Dendritic cell treated with granulocyte-macrophage colony-stimulating factor and Interleukin-4, amounts not matched to agents 40 ng/mL and 50 ng/mL, for 4 days (primary cell): ENCODE measurements around the gene RBM38.
"Not testable (repeated sequence)": the region's sequence is repeated elsewhere in the genome, so short reads cannot be mapped to it uniquely, and the experiment has no call there.

ENCODE experiments used
- H3K27ac Mint-ChIP-seq: one replicate; pipeline ENCODE4 v1.8.0; 2022; ENCODE audit warnings: mild to moderate bottlenecking, mixed read lengths
- H3K27me3 Mint-ChIP-seq: one replicate; pipeline ENCODE4 v1.8.0; 2022; ENCODE audit warnings: mild to moderate bottlenecking, mixed read lengths
- H3K36me3 Mint-ChIP-seq: one replicate; pipeline ENCODE4 v1.8.0; 2022; ENCODE audit warnings: low read depth, mixed read lengths
- H3K4me1 Mint-ChIP-seq: one replicate; pipeline ENCODE4 v1.8.0; 2022; ENCODE audit warnings: low read depth, mixed read lengths
- H3K4me3 Mint-ChIP-seq: one replicate; pipeline ENCODE4 v1.8.0; 2022; ENCODE audit warnings: mild to moderate bottlenecking, moderate library complexity, mixed read lengths
- H3K9me3 Mint-ChIP-seq: one replicate; pipeline ENCODE4 v1.8.0; 2022; ENCODE audit warnings: mixed read lengths
- intact Hi-C: fragments of 100-400 bp; cut with micrococcal nuclease; formaldehyde crosslinking; loops from one replicate; pipeline ENCODE4 v1.15.0; 2022

The RBM38 gene

DNA sequence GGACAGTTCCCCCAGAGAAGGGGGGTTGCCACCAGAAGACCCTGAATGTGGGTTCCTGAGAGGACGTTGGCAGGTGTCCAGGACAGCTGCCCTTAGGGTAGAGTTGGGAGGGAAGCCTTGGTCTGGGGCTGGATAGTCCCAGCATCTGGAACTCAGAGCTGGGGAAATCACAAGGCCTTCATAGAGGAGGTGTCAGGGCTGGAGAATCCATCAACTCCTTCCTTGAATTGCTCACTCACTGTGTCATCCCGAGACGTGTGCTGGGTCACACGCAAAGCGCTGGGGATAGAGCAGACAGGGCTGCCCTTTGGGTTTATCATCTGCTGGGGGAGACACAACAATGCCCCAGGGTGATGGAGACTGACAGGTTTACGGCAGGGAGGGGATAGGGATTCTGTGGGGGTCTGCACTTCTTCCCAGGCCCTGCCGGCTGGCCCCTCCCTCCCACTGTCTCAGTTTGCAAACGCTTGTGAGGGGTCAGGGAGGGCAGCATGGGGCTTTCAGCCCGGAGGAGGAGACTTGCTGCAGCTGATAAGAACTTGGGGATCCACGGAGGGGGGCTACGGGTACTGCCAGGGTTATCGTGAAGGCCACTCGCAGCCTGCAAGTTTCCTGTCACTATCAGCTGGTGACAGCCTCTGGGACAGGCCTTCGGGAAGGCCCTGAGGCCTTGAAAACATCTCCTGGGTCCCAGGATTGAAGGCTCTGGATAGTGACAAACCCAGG lies 18.6 kb downstream of the RBM38 start:
- H3K4me3 Mint-ChIP-seq: no peak overlapping the region
- intact Hi-C loops: no loop called here
- H3K9me3 Mint-ChIP-seq: no peaks in the 10 kb centered on the region
- H3K4me1 Mint-ChIP-seq: peaks cover 9% of the 10 kb centered on the region
- H3K36me3 Mint-ChIP-seq: peaks cover 52% of the 10 kb centered on the region
- peaks cover 5% of the 10 kb centered on the region for H3K27me3 Mint-ChIP-seq
- no peak overlapping the region for H3K27ac Mint-ChIP-seq

DNA sequence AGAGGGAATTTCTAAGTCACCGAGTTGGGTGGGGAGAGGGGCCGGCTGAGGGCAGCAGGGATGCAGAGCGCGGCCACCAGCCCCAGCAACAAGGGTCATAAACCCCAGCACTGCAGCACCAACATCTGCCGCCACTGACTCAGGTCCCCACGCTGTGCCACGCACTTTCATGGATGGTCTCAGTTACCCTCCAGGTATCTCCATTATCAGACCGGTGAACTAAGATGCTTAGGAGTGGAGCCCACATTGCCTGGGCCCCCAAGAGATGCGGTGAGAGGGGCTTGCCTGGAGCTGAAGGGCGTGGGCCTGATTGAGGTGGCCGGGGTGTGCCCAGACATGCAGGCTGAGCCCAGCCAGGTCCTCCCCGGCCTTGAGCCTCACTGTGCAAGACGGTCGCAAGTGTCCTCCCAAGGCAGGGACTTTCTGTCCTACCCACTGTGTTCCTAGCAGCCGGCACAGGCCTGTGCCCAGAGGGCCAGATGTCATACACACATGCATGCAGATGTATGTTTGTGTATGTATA lies 19.3 kb downstream of the RBM38 start:
- no peak overlapping the region for H3K27ac Mint-ChIP-seq
- peaks cover 14% of the 10 kb centered on the region for H3K4me1 Mint-ChIP-seq
- H3K4me3 Mint-ChIP-seq: no peak overlapping the region
- H3K36me3 Mint-ChIP-seq: peaks cover 46% of the 10 kb centered on the region
- H3K27me3 Mint-ChIP-seq: peaks cover 6% of the 10 kb centered on the region
- intact Hi-C loops: no loop called here
- H3K9me3 Mint-ChIP-seq: no peaks in the 10 kb centered on the region

DNA sequence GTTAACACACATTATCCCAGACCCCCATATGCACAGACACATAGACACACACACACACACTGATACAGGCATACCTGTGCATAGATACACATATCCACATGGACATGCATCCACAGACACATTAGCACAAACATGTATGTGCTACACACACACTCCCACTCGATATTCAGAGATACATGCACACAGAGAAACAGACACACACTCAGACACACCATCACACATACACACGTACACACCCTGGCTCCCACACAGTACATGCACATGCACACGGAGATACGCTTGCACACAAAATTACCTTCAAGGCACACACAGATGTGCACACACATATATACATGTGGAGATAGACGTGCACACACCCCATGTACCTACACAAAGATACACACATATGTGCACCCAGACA lies 19.7 kb downstream of the RBM38 start:
- H3K4me3 Mint-ChIP-seq: no peak overlapping the region
- H3K9me3 Mint-ChIP-seq: no peaks in the 10 kb centered on the region
- intact Hi-C loops: no loop called here
- H3K27ac Mint-ChIP-seq: no peak overlapping the region
- H3K4me1 Mint-ChIP-seq: peaks cover 18% of the 10 kb centered on the region
- peaks cover 9% of the 10 kb centered on the region for H3K27me3 Mint-ChIP-seq
- peaks cover 42% of the 10 kb centered on the region for H3K36me3 Mint-ChIP-seq

DNA sequence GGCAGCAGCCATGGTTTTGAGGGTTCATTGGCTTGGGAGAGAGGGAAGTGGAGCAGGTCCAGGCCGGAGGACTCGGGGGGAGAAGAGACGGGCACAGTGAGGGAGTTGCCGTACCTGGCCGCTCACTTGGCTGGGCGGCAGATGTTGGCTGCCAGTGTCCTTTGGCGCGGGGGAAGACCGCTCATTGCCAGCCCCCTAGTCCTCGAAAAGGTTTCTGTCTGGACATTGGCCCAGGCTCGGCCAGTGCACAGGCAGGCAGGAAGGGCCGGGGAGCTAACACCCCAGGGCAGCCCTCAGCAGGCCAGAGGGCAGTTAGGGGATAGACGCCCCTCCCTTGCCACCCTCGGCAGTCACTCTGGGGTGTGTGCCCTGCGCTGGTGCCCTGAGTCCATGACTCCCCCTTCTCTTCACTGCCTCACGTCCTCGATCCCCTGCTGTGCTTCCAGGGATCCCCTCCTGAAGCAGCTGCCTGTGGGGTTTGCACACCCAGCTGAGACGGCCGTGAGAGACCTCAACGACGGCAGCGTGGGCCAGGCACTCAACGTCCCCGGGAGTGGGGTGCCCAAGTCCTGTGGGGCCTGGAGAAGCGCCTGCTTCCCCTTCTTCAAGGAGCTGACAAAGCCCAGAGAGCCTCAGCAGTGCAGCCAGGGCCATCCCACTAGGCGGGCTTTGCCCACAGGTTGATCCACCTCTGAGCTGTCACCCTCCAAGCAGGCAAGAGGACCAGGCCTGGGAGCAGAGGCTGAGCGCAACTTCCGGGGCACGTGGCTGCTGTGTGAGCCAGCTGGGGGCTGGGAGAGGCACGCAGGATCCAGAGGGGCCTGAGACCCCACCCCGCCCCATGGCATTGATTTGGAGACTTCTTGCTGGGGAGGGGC lies 20.4 kb downstream of the RBM38 start:
- Mint-ChIP-seq H3K9me3 (no peaks in the 10 kb centered on the region), H3K27me3 (peaks cover 9% of the 10 kb centered on the region), H3K4me1 (peaks cover 25% of the 10 kb centered on the region), H3K36me3 (peaks cover 34% of the 10 kb centered on the region), H3K27ac (no peak overlapping the region), H3K4me3 (no peak overlapping the region)
- intact Hi-C loops: no loop called here

- Mint-ChIP-seq H3K27ac (no peak overlapping the region), H3K4me1 (peaks cover 33% of the 10 kb centered on the region), H3K4me3 (no peak overlapping the region), H3K27me3 (peaks cover 14% of the 10 kb centered on the region), H3K36me3 (peaks cover 26% of the 10 kb centered on the region), H3K9me3 (no peaks in the 10 kb centered on the region)
- intact Hi-C loops: no loop called here
Observed at GRCh38 chr20:57412347-57413029, 21.3 kb downstream of the RBM38 start.

DNA sequence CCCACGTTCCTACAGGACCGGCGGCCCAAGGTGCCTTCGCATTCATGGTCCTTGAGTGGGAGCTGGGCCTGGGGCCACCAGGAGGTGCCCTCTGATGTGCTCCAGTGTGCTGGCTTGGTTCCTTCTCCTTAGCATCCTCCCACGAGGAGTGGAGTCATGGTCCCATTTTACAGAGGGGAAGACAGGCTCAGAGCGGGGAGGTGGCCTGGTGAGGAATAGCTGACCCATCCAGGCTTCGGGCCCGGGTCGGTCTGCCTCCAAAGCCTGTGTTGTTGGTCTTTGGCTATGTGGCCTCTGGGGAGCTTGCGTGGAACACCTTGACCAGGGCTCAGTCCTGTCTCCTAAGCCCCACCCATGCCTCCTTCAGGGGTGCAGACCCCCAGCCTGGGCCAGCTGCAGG lies 22.8 kb downstream of the RBM38 start:
- Mint-ChIP-seq H3K4me1 (peaks cover 33% of the 10 kb centered on the region), H3K27ac (no peak overlapping the region)

DNA sequence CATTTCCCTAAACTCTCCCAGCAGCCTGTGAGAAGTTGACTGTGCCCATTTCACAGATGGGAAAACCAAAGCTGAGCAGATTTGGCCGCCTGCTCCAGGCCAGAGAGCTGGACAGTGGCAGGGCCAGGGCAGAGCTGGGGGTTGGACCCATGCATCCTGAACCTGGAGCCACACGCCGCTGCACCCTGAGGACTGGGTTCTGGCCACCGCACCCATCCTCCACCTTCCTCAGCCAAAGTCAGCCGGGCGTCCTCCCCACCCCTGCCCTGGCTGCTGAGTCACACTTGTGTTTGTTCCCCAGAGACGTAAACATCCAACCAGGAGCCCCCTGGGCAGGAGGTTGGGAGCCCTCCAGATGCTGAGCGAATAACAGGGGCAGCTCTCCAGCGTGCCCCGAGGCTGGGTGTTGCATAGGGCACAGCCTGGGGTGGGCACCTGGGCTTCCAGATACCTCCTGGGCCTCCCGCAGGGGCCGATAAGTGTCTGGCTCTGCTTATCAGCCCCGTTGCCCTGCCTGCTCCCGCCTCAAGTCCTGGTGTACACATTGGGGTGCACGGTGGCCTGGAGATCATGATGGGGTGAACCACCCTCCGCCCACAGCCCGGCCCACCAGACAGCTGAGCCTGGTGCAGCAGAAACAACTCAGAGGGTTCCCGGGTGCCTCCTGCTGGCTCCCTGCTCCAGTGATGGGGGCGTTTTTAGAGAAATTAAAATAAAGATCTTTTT lies 23.8 kb downstream of the RBM38 start:
- Mint-ChIP-seq H3K27ac (peak overlapping the region; percentile 53), H3K27me3 (peaks cover 14% of the 10 kb centered on the region), H3K36me3 (peaks cover under 1% of the 10 kb centered on the region)

More for the DNA sequence above, 22.8 kb downstream of the RBM38 start:
- Mint-ChIP-seq H3K36me3 (peaks cover 11% of the 10 kb centered on the region), H3K9me3 (no peaks in the 10 kb centered on the region), H3K4me3 (no peak overlapping the region), H3K27me3 (peaks cover 14% of the 10 kb centered on the region)
- intact Hi-C loops: no loop called here

GRCh38 chr20:57415771-57416170 lies 24.6 kb downstream of the RBM38 start:
- intact Hi-C loops: no loop called here
- no peaks in the 10 kb centered on the region for H3K9me3 Mint-ChIP-seq
- H3K4me3 Mint-ChIP-seq: no peak overlapping the region
- peaks cover 14% of the 10 kb centered on the region for H3K27me3 Mint-ChIP-seq
- H3K4me1 Mint-ChIP-seq: peaks cover 31% of the 10 kb centered on the region
- H3K27ac Mint-ChIP-seq: no peak overlapping the region
- H3K36me3 Mint-ChIP-seq: no peaks in the 10 kb centered on the region

More for the DNA sequence above, 23.8 kb downstream of the RBM38 start:
- Mint-ChIP-seq H3K4me1 (peaks cover 33% of the 10 kb centered on the region), H3K4me3 (no peak overlapping the region), H3K9me3 (no peaks in the 10 kb centered on the region)
- intact Hi-C loops: no loop called here

- Mint-ChIP-seq H3K4me3 (no peak overlapping the region), H3K27me3 (peaks cover 10% of the 10 kb centered on the region), H3K27ac (no peak overlapping the region), H3K9me3 (no peaks in the 10 kb centered on the region), H3K36me3 (no peaks in the 10 kb centered on the region), H3K4me1 (peaks cover 27% of the 10 kb centered on the region)
- intact Hi-C loops: no loop called here
Observed at GRCh38 chr20:57416296-57417022, 25.3 kb downstream of the RBM38 start.

- Mint-ChIP-seq H3K9me3 (no peaks in the 10 kb centered on the region), H3K4me3 (no peak overlapping the region), H3K36me3 (no peaks in the 10 kb centered on the region), H3K27ac (no peak overlapping the region), H3K4me1 (peaks cover 27% of the 10 kb centered on the region), H3K27me3 (peaks cover 14% of the 10 kb centered on the region)
- intact Hi-C loops: no loop called here
Observed at GRCh38 chr20:57417051-57417689, 26.0 kb downstream of the RBM38 start.

DNA sequence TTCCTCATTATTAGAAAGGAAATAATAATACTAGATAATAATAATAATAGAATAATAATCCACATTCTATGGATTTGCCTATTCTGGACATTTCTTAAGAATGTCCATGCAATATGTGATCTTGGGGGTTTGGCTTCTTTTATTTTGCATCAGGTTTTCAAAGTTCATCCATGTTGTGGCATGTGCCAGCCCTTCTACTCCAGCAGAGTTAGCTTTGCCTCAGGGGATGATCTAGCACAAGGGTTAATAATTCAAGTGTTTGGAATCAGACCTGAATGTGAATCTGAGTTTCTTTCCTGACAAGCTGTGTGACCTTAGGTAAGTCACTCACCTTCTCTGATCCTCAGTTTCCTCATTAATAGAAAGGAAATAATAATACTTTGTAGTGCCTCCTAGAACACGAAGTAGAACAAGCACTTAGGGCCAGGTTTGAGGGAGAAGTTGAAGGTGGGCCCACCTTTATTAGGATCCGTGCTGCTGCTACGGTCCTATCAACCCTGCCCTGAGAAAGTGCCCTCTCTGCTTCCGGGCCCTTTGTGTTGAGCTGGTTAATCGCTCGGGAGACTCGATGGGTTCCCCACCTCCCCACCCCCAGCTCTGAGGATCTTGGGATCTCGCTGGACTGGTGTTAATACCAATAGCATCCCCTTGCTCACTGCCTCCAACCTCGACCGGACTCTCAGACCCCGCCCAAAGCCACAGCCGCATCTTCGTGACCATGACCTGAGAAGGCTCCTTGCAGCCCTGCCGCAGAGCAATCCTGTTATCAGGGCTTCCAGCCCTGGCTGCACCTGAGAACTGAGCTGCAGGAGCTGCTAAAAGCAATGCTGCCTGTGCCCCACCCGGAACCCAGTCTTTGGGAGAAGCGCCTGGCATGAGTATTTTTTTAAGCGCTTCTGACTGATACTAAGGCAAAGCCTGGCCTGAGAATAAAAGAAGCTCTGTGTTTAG lies 26.9 kb downstream of the RBM38 start:
- Mint-ChIP-seq H3K9me3 (no peaks in the 10 kb centered on the region), H3K4me3 (no peak overlapping the region), H3K4me1 (peaks cover 27% of the 10 kb centered on the region), H3K27me3 (peaks cover 14% of the 10 kb centered on the region), H3K27ac (no peak overlapping the region), H3K36me3 (no peaks in the 10 kb centered on the region)
- intact Hi-C loops: no loop called here

- H3K36me3 Mint-ChIP-seq, H3K27ac Mint-ChIP-seq, H3K4me3 Mint-ChIP-seq, intact Hi-C loops, H3K9me3 Mint-ChIP-seq: not testable (repeated sequence)
- peaks cover 14% of the 10 kb centered on the region for H3K27me3 Mint-ChIP-seq
- peaks cover 27% of the 10 kb centered on the region for H3K4me1 Mint-ChIP-seq
Observed at GRCh38 chr20:57419479-57419878, 28.3 kb downstream of the RBM38 start.
